ENCODE results near the gene MFSD2A. TPM values are rescaled to one million over a fixed set of nuclear protein-coding genes. Genes with fewer than 3 reads are reported as not detected.

Gene MFSD2A
- total and polyA plus RNA-seq, 8 donors, result 0.75 to 16.1 (median 6.4) TPM; not detected in 1

- peaks cover 0 to 9% (median 3%) of the 10 kb centered on the region in 4 donors for H3K36me3 ChIP-seq
- no peak for DNase-seq
- no peak overlapping the region for H3K4me3 ChIP-seq
- H3K4me1 ChIP-seq, result peaks cover 0 to 9% (median 6%) of the 10 kb centered on the region in 4 donors
- no peaks in the 10 kb centered on the region for H3K9me3 ChIP-seq
- H3K27ac ChIP-seq, result no peak overlapping the region
- no peak for TF ChIP-seq POLR2AphosphoS5 (IDR thresholded peaks at IDR 0.05)
- no peak for TF ChIP-seq POLR2A (IDR thresholded peaks at IDR 0.05)
- TF ChIP-seq EP300 (IDR thresholded peaks at IDR 0.05), result no peak
- no peak for TF ChIP-seq CTCF (IDR thresholded peaks at IDR 0.05)
- no peaks in the 10 kb centered on the region for H3K27me3 ChIP-seq
- 37 to 56% (median 51%) methylated on average over 4 of the region's 4 CpGs for WGBS, 5 donors
- intact Hi-C loops (cut with DNase I; ENCODE audit: low total_unique reads), result no loop called here
Observed at GRCh38 chr1:39970274-39970673, 15.3 kb downstream of the MFSD2A start.

- no peak overlapping the region for H3K27ac ChIP-seq
- TF ChIP-seq EP300 (IDR thresholded peaks at IDR 0.05) (no peak), CTCF (IDR thresholded peaks at IDR 0.05) (no peak), POLR2A (IDR thresholded peaks at IDR 0.05) (no peak), POLR2AphosphoS5 (IDR thresholded peaks at IDR 0.05) (no peak)
- no peaks in the 10 kb centered on the region for H3K9me3 ChIP-seq
- H3K4me3 ChIP-seq, result no peak overlapping the region
- no peak for DNase-seq
- H3K27me3 ChIP-seq, result no peaks in the 10 kb centered on the region
- peaks cover 0 to 9% (median 4%) of the 10 kb centered on the region in 4 donors for H3K4me1 ChIP-seq
- WGBS, 5 donors, result 52 to 70% (median 59%) methylated on average over 4 of the region's 4 CpGs
- H3K36me3 ChIP-seq, result peaks cover 0 to 9% (median 3%) of the 10 kb centered on the region in 4 donors
- intact Hi-C loops (cut with DNase I; ENCODE audit: low total_unique reads), result no loop called here
Observed at GRCh38 chr1:39971138-39971537, 16.2 kb downstream of the MFSD2A start.

- intact Hi-C loops (cut with DNase I; ENCODE audit: low total_unique reads), result loop anchor here (2.0 kb wide), 1 partner anchor 157 kb away; no protein-coding TSS in a partner anchor
- no peak overlapping the region for H3K27ac ChIP-seq
- no peaks in the 10 kb centered on the region for H3K9me3 ChIP-seq
- H3K36me3 ChIP-seq, result peaks cover 0 to 6% (median 0%) of the 10 kb centered on the region in 4 donors
- DNase-seq, result peak; percentile 86 to 88
- 25 to 30% (median 29%) methylated on average over 9 of the region's 9 CpGs for WGBS, 5 donors
- TF ChIP-seq EP300 (IDR thresholded peaks at IDR 0.05) (no peak), CTCF (IDR thresholded peaks at IDR 0.05) (peak in 5 of 7 experiments; percentile 88 to 98 (median 95)), POLR2AphosphoS5 (IDR thresholded peaks at IDR 0.05) (peak in 1 of 3 donors; percentile 54), POLR2A (IDR thresholded peaks at IDR 0.05) (no peak)
- peaks cover 0 to 16% (median 6%) of the 10 kb centered on the region in 4 donors for H3K4me1 ChIP-seq
- H3K4me3 ChIP-seq, result no peak overlapping the region
- no peaks in the 10 kb centered on the region for H3K27me3 ChIP-seq
Observed at GRCh38 chr1:39973503-39974135, 18.7 kb downstream of the MFSD2A start.

GRCh38 chr1:39976732-39977131, 21.8 kb downstream of the MFSD2A start:
- Histone ChIP-seq H3K27me3 (no peaks in the 10 kb centered on the region), H3K9me3 (no peaks in the 10 kb centered on the region), H3K27ac (peak overlapping the region in 1 of 5 donors; percentile 41), H3K4me1 (peaks cover 8 to 27% (median 14%) of the 10 kb centered on the region in 4 donors), H3K36me3 (no peaks in the 10 kb centered on the region), H3K4me3 (no peak overlapping the region)
- TF ChIP-seq EP300 (IDR thresholded peaks at IDR 0.05), result no peak
- TF ChIP-seq POLR2AphosphoS5 (IDR thresholded peaks at IDR 0.05), result no peak
- WGBS, 5 donors, result 35 to 55% (median 41%) methylated on average over 8 of the region's 8 CpGs
- DNase-seq, result no peak
- intact Hi-C loops (cut with DNase I; ENCODE audit: low total_unique reads), result no loop called here

GRCh38 chr1:39977202-39977601, 22.3 kb downstream of the MFSD2A start:
- TF ChIP-seq CTCF (IDR thresholded peaks at IDR 0.05), result no peak
- TF ChIP-seq POLR2AphosphoS5 (IDR thresholded peaks at IDR 0.05), result no peak
- no peak for TF ChIP-seq POLR2A (IDR thresholded peaks at IDR 0.05)
- TF ChIP-seq EP300 (IDR thresholded peaks at IDR 0.05), result no peak
- Histone ChIP-seq H3K9me3 (no peaks in the 10 kb centered on the region), H3K4me3 (no peak overlapping the region), H3K36me3 (no peaks in the 10 kb centered on the region), H3K4me1 (peaks cover 8 to 27% (median 14%) of the 10 kb centered on the region in 4 donors), H3K27ac (peak overlapping the region in 1 of 5 donors; percentile 41), H3K27me3 (no peaks in the 10 kb centered on the region)
- no peak for DNase-seq
- intact Hi-C loops (cut with DNase I; ENCODE audit: low total_unique reads), result no loop called here
- 50 to 87% (median 69%) methylated on average over 1 of the region's 1 CpG for WGBS, 5 donors

Measured in stomach (tissue), 9 donors.